HepG2 (cell line): ENCODE measurements around the gene CHTF18. TPM values are rescaled to one million over a fixed set of nuclear protein-coding genes. Genes with fewer than 3 reads are reported as not detected.

Experiments
- ATAC-seq: fragments of 200-7000 bp; cut with Tn5 transposase; 3 replicates; pipeline ENCODE4 v1.9.1; 2020; ENCODE audit warnings: mild to moderate bottlenecking, moderate library complexity
- BruUV-seq: library from RNA; stranded (reverse); fragments of 400-500 nt; replicated peaks from 2 replicates; lab custom pipeline; 2021; lab: Mats Ljungman, UMichigan
- CTCF ChIA-PET: fragments of 300-600 bp; formaldehyde crosslinking; extraction: SDS; loops from one replicate; lab custom pipeline; 2021; ENCODE audit warnings: low total read pairs, inconsistent platforms, low intra/inter-chr PET ratio; lab: Yijun Ruan, JAX
- POLR2A ChIA-PET: fragments of 350-600 bp; sonication (Branson Sonifier 250); formaldehyde crosslinking; loops from one replicate; lab custom pipeline; 2020; ENCODE audit warnings: antibody characterized with exemption, inconsistent platforms; lab: Yijun Ruan, JAX
- DNase-seq: peaks from one replicate; pipeline ENCODE4 v3.0.0-alpha.2; 2015; ENCODE audit warnings: low spot score
- FAIRE-seq: peaks from 3 replicates; lab custom pipeline; 2011; peaks lifted over from hg19 to GRCh38; lab: Jason Lieb, UNC
- H2AFZ ChIP-seq: one replicate; pipeline ENCODE4 v1.6.1; 2011; ENCODE audit warnings: low read length, inconsistent platforms
- H3K27ac ChIP-seq: fragments of 300-600 bp; 3 replicates; pipeline ENCODE4 v1.8.0; 2011; ENCODE audit warnings: mixed run types, mild to moderate bottlenecking, mixed read lengths, low read length, inconsistent platforms; ENCODE audit not compliant: insufficient read depth; ENCODE audit errors: extremely low read length
- H3K27me3 ChIP-seq, 2 experiments: fragments of 200-600 bp in 1 of 2; 2 replicates in 1 of 2; 3 replicates in 1 of 2; pipeline versions ENCODE4 v1.6.0 to v1.8.0; 2011; ENCODE audit warnings: low read length in 2 of 2, mild to moderate bottlenecking in 2 of 2, moderate library complexity in 2 of 2, inconsistent platforms in 1 of 2; ENCODE audit not compliant: insufficient read depth in 2 of 2, control insufficient read depth in 1 of 2
- H3K36me3 ChIP-seq, 2 experiments: fragments of 200-600 bp in 1 of 2; replicated peaks in 1 of 2; 2 replicates in 1 of 2; 3 replicates in 1 of 2; pipeline versions ENCODE4 v1.5.1 to v1.8.0; 2011; ENCODE audit warnings: low read length in 2 of 2, inconsistent platforms in 1 of 2; ENCODE audit not compliant: insufficient read depth in 2 of 2, control insufficient read depth in 1 of 2
- H3K4me1 ChIP-seq: 2 replicates; pipeline ENCODE4 v1.5.1; 2012; ENCODE audit warnings: low read length, inconsistent platforms; ENCODE audit not compliant: insufficient read depth
- H3K4me2 ChIP-seq: 2 replicates; pipeline ENCODE4 v1.6.0; 2011; ENCODE audit warnings: low read depth, low read length, inconsistent platforms
- H3K4me3 ChIP-seq, 3 experiments: fragments of 200-600 bp in 1 of 3; sonication (generic), shearing (Covaris generic) in 1 of 3; replicated peaks in 1 of 3; 2 replicates each; pipeline ENCODE4 v1.5.1; 2011 to 2016; ENCODE audit warnings: low read length in 3 of 3, inconsistent platforms in 2 of 3, low read depth in 2 of 3, mild to moderate bottlenecking in 2 of 3, control low read depth in 1 of 3, mixed read lengths in 1 of 3; ENCODE audit not compliant: insufficient read depth in 1 of 3
- H3K79me2 ChIP-seq: one replicate; pipeline ENCODE4 v1.6.1; 2011; ENCODE audit warnings: low read length, inconsistent platforms; ENCODE audit not compliant: insufficient read depth
- H3K9ac ChIP-seq: 2 replicates; pipeline ENCODE4 v1.6.0; 2011; ENCODE audit warnings: mild to moderate bottlenecking, low read depth, low read length, inconsistent platforms; ENCODE audit not compliant: insufficient read depth
- H3K9me3 ChIP-seq: 2 replicates; pipeline ENCODE4 v1.5.1; 2012; ENCODE audit warnings: mild to moderate bottlenecking, low read length
- H4K20me1 ChIP-seq: 2 replicates; pipeline ENCODE4 v1.6.0; 2011; ENCODE audit warnings: inconsistent platforms, mild to moderate bottlenecking, low read length, moderate library complexity; ENCODE audit not compliant: insufficient read depth
- ARID3A ChIP-seq: IDR thresholded peaks from 2 replicates; pipeline ENCODE4 v1.6.1; 2012; ENCODE audit warnings: low read depth, low read length, improper control_type of control experiment
- BRD4 ChIP-seq: sonication (generic); formaldehyde crosslinking; IDR thresholded peaks from 2 replicates; pipeline ENCODE4 v1.4.0; 2020; ENCODE audit warnings: missing genetic modification reagents
- CBX5 ChIP-seq: sonication (generic); formaldehyde crosslinking; IDR thresholded peaks from 2 replicates; pipeline ENCODE4 v1.4.0; 2020; ENCODE audit warnings: missing genetic modification reagents, borderline replicate concordance
- CC2D1A ChIP-seq: sonication (generic); formaldehyde crosslinking; IDR thresholded peaks from 2 replicates; pipeline ENCODE4 v1.8.1; 2023; ENCODE audit warnings: mild to moderate bottlenecking, missing genetic modification reagents
- EZH2 ChIP-seq: conservative IDR thresholded peaks from 2 replicates; pipeline ENCODE4 v1.6.1; 2012; ENCODE audit warnings: mild to moderate bottlenecking, low read depth, low read length, moderate library complexity
- GTF2F1 ChIP-seq: fragments of 150-350 bp; IDR thresholded peaks from 2 replicates; pipeline ENCODE4 v1.6.1; 2014; ENCODE audit warnings: low read length
- HNRNPUL1 ChIP-seq: fragments of 200-400 bp; formaldehyde crosslinking; IDR thresholded peaks from 2 replicates; pipeline ENCODE4 v1.6.1; 2017; ENCODE audit warnings: low read depth, mild to moderate bottlenecking, low read length, moderate library complexity
- PCBP1 ChIP-seq: fragments of 200-400 bp; formaldehyde crosslinking; IDR thresholded peaks from 2 replicates; pipeline ENCODE4 v1.6.1; 2017; ENCODE audit warnings: mild to moderate bottlenecking, low read depth, low read length, borderline replicate concordance
- POLR2G ChIP-seq: fragments of 200-400 bp; formaldehyde crosslinking; IDR thresholded peaks from 2 replicates; pipeline ENCODE4 v1.6.1; 2018; ENCODE audit warnings: mild to moderate bottlenecking, low read depth, low read length, moderate library complexity
- TAF1 ChIP-seq: sonication (generic); formaldehyde crosslinking; IDR thresholded peaks from 2 replicates; pipeline ENCODE4 v1.4.0; 2020; ENCODE audit warnings: missing genetic modification reagents
- ZFX ChIP-seq: sonication (generic); formaldehyde crosslinking; IDR thresholded peaks from 2 replicates; pipeline ENCODE4 v1.4.0; 2020; ENCODE audit warnings: mild to moderate bottlenecking, low read depth, missing genetic modification reagents, moderate library complexity
- ZKSCAN5 ChIP-seq: sonication (generic); formaldehyde crosslinking; IDR thresholded peaks from 2 replicates; pipeline ENCODE4 v1.5.1; 2020; ENCODE audit warnings: mild to moderate bottlenecking, missing genetic modification reagents
- ZNF704 ChIP-seq: sonication (generic); formaldehyde crosslinking; IDR thresholded peaks from 2 replicates; pipeline ENCODE4 v1.8.1; 2023; ENCODE audit warnings: mild to moderate bottlenecking, inconsistent platforms, moderate library complexity, missing genetic modification reagents, borderline replicate concordance
- ZSCAN22 ChIP-seq: sonication (generic); formaldehyde crosslinking; IDR thresholded peaks from 2 replicates; pipeline ENCODE4 v1.4.0; 2020; ENCODE audit warnings: mild to moderate bottlenecking, missing genetic modification reagents
- WGBS: methylation state at CpG from one replicate; pipeline ENCODE4 v1.1.6; 2017; ENCODE audit warnings: low lambda C conversion rate; 5-methylcytosine and 5-hydroxymethylcytosine counted together
- in situ Hi-C: cut with HindIII; loops from 2 replicates; pipeline ENCODE4 v1.10.0; 2017; ENCODE audit warnings: low pct_unique_long_range_greater_than_20kb; ENCODE audit not compliant: extremely low pct_ligation_motif_present
- intact Hi-C: fragments of 100-400 bp; cut with micrococcal nuclease; formaldehyde crosslinking; loops from one replicate; pipeline ENCODE4 v1.10.0; 2022; ENCODE audit not compliant: unreplicated experiment
- polyA plus RNA-seq, 8 experiments: library from polyadenylated mRNA; depleted of rRNA in 3 of 8; stranded (reverse) in 7 of 8; unstranded in 1 of 8; fragments of >200 nt; fragmentation: Illumina TruSeq in 4 of 8; extraction: Trizol in 4 of 8; gene quantifications; 2 replicates each; pipeline versions ENCODE4 v1.2.1 to v1.2.3, GENCODE V29; 2011 to 2016; ENCODE audit warnings: low read depth in 4 of 8, missing spikeins in 1 of 8, mixed read lengths in 1 of 8; ENCODE audit not compliant: insufficient read depth in 1 of 8
- total RNA-seq, 5 experiments: library from RNA; depleted of rRNA; stranded (reverse); fragments of >200 nt; fragmentation: Illumina TruSeq; extraction: Trizol; gene quantifications; 2 replicates each; pipeline ENCODE4 v1.2.3, GENCODE V29; 2016; ENCODE audit warnings: low read depth in 1 of 5
- TF ChIP-seq, protein P1 (sequence below): IDR thresholded peaks from 2 replicates; pipeline ENCODE4 v1.6.1; 2016; ENCODE audit warnings: low read depth, borderline replicate concordance
- TF ChIP-seq, protein P2 (sequence below): IDR thresholded peaks from 2 replicates; pipeline ENCODE4 v1.6.1; 2016; ENCODE audit warnings: missing biosample characterization, missing genetic modification reagents, low read depth
- TF ChIP-seq, protein P3 (sequence below): sonication (generic); formaldehyde crosslinking; IDR thresholded peaks from 2 replicates; pipeline ENCODE4 v1.5.1; 2020; ENCODE audit warnings: missing genetic modification reagents, mild to moderate bottlenecking, borderline replicate concordance

The CHTF18 gene
- total and polyA plus RNA-seq, 2 of the 13 experiments (the other 11 are each of a cell fraction or from before 2014, with no cell fraction given), result 8.6 to 22.9 TPM

GRCh38 chr16:746637-747036 is 41.8 kb upstream of the CHTF18 start:
- CTCF ChIA-PET, result no interaction called here
- POLR2A ChIA-PET, result no interaction called here
- DNase-seq (no peak), FAIRE-seq (no peak), ATAC-seq (no peak)
- H3K27me3 ChIP-seq, result peaks cover under 1 to 26% of the 10 kb centered on the region in 2 experiments; a peak in 4 of 5 replicates
- in situ Hi-C loops (no loop called here), intact Hi-C loops (loop anchor here (1.0 kb wide), 1 partner anchor 39 kb away; no protein-coding TSS in a partner anchor)
- no peaks in the 10 kb centered on the region for H4K20me1 ChIP-seq
- TF ChIP-seq CC2D1A, result no peak
- TF ChIP-seq, protein P1, sequence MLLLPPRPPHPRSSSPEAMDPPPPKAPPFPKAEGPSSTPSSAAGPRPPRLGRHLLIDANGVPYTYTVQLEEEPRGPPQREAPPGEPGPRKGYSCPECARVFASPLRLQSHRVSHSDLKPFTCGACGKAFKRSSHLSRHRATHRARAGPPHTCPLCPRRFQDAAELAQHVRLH, result no peak
- TF ChIP-seq ZNF704 (CRISPR knock-in tag), result no peak
- no peak for TF ChIP-seq ZKSCAN5
- TF ChIP-seq ARID3A, result no peak
- no peak for TF ChIP-seq CBX5 (CRISPR knock-in tag)
- TF ChIP-seq ZSCAN22, result no peak
- TF ChIP-seq POLR2G, result no peak
- TF ChIP-seq EZH2, result no peak
- no peak for TF ChIP-seq BRD4 (CRISPR knock-in tag)
- no peak for TF ChIP-seq HNRNPUL1
- TF ChIP-seq, protein P2, sequence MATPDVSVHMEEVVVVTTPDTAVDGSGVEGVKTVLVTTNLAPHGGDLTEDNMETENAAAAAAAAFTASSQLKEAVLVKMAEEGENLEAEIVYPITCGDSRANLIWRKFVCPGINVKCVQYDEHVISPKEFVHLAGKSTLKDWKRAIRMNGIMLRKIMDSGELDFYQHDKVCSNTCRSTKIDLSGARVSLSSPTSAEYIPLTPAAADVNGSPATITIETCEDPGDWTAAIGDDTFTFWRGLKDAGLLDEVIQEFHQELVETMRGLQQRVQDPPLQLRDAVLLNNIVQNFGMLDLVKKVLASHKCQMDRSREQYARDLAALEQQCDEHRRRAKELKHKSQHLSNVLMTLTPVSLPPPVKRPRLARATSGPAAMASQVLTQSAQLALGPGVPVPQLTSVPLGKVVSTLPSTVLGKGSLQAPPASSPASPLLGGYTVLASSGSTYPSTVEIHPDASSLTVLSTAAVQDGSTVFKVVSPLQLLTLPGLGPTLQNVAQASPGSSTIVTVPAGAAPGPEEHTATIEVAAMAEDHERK (CRISPR knock-in tag), result no peak
- TF ChIP-seq GTF2F1, result no peak
- no peak for TF ChIP-seq PCBP1
- TF ChIP-seq TAF1 (CRISPR knock-in tag), result no peak
- TF ChIP-seq, protein P3, sequence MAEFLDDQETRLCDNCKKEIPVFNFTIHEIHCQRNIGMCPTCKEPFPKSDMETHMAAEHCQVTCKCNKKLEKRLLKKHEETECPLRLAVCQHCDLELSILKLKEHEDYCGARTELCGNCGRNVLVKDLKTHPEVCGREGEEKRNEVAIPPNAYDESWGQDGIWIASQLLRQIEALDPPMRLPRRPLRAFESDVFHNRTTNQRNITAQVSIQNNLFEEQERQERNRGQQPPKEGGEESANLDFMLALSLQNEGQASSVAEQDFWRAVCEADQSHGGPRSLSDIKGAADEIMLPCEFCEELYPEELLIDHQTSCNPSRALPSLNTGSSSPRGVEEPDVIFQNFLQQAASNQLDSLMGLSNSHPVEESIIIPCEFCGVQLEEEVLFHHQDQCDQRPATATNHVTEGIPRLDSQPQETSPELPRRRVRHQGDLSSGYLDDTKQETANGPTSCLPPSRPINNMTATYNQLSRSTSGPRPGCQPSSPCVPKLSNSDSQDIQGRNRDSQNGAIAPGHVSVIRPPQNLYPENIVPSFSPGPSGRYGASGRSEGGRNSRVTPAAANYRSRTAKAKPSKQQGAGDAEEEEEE (CRISPR knock-in tag), result no peak
- no peak for TF ChIP-seq ZFX
- H2AFZ ChIP-seq, result no peak overlapping the region
- no peaks in the 10 kb centered on the region for H3K79me2 ChIP-seq
- H3K9ac ChIP-seq, result no peak overlapping the region
- 30% methylated on average over 2 of the region's 13 CpGs for WGBS
- no peak overlapping the region for H3K4me3 ChIP-seq
- H3K27ac ChIP-seq, result no peak overlapping the region
- H3K4me1 ChIP-seq, result peaks cover 7% of the 10 kb centered on the region
- no peak overlapping the region for H3K4me2 ChIP-seq
- no peaks in the 10 kb centered on the region for H3K9me3 ChIP-seq
- H3K36me3 ChIP-seq, result no peaks in the 10 kb centered on the region
- no TSS peak for BruUV-seq
